Measurements from ENCODE around the gene IBA57.
A peak's percentile ranks its signal among the peaks of the same experiment; 100 is the strongest.

The IBA57 gene

GRCh38 chr1:228178737-228179684, 13.4 kb downstream of the IBA57 start:
- no peak overlapping the region for H3K4me3 ChIP-seq (ENCODE audit: control insufficient read depth, low read depth, low read length)
- TF ChIP-seq, protein P1, sequence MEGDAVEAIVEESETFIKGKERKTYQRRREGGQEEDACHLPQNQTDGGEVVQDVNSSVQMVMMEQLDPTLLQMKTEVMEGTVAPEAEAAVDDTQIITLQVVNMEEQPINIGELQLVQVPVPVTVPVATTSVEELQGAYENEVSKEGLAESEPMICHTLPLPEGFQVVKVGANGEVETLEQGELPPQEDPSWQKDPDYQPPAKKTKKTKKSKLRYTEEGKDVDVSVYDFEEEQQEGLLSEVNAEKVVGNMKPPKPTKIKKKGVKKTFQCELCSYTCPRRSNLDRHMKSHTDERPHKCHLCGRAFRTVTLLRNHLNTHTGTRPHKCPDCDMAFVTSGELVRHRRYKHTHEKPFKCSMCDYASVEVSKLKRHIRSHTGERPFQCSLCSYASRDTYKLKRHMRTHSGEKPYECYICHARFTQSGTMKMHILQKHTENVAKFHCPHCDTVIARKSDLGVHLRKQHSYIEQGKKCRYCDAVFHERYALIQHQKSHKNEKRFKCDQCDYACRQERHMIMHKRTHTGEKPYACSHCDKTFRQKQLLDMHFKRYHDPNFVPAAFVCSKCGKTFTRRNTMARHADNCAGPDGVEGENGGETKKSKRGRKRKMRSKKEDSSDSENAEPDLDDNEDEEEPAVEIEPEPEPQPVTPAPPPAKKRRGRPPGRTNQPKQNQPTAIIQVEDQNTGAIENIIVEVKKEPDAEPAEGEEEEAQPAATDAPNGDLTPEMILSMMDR (IDR thresholded peaks at IDR 0.05; ENCODE audit: control insufficient read depth, insufficient read depth, low read depth, low read length, missing control alignments), result no peak
- no peak for DNase-seq (ENCODE audit: low read depth)

- TF ChIP-seq, protein P1 (IDR thresholded peaks at IDR 0.05; ENCODE audit: control insufficient read depth, insufficient read depth, low read depth, low read length, missing control alignments), result peak; percentile 22
- no peak overlapping the region for H3K4me3 ChIP-seq (ENCODE audit: control insufficient read depth, low read depth, low read length)
Observed at GRCh38 chr1:228180271-228180958, 14.8 kb downstream of the IBA57 start.

GRCh38 chr1:228180959-228181644, 15.5 kb downstream of the IBA57 start:
- TF ChIP-seq, protein P1 (IDR thresholded peaks at IDR 0.05; ENCODE audit: control insufficient read depth, insufficient read depth, low read depth, low read length, missing control alignments), result no peak
- no peak for DNase-seq (ENCODE audit: low read depth)
- H3K4me3 ChIP-seq (ENCODE audit: control insufficient read depth, low read depth, low read length), result no peak overlapping the region

More at GRCh38 chr1:228180271-228180958, 14.8 kb downstream of the IBA57 start:
- DNase-seq (ENCODE audit: low read depth), result no peak

GRCh38 chr1:228181645-228182034, 16.0 kb downstream of the IBA57 start:
- no peak overlapping the region for H3K4me3 ChIP-seq (ENCODE audit: control insufficient read depth, low read depth, low read length)

GRCh38 chr1:228182296-228183030, 16.9 kb downstream of the IBA57 start:
- TF ChIP-seq, protein P1 (IDR thresholded peaks at IDR 0.05; ENCODE audit: control insufficient read depth, insufficient read depth, low read depth, low read length, missing control alignments), result no peak
- DNase-seq (ENCODE audit: low read depth), result no peak
- H3K4me3 ChIP-seq (ENCODE audit: control insufficient read depth, low read depth, low read length), result no peak overlapping the region

More at GRCh38 chr1:228181645-228182034, 16.0 kb downstream of the IBA57 start:
- DNase-seq (ENCODE audit: low read depth), result no peak
- TF ChIP-seq, protein P1 (IDR thresholded peaks at IDR 0.05; ENCODE audit: control insufficient read depth, insufficient read depth, low read depth, low read length, missing control alignments), result no peak

- DNase-seq (ENCODE audit: low read depth), result no peak
- H3K4me3 ChIP-seq (ENCODE audit: control insufficient read depth, low read depth, low read length), result no peak overlapping the region
- TF ChIP-seq, protein P1 (IDR thresholded peaks at IDR 0.05; ENCODE audit: control insufficient read depth, insufficient read depth, low read depth, low read length, missing control alignments), result no peak
Observed at GRCh38 chr1:228184152-228184551, 18.5 kb downstream of the IBA57 start.

All from AG09309 (cell line).